ENCODE results near the gene LRRC23. TPM values are rescaled to one million over a fixed set of nuclear protein-coding genes. Genes with fewer than 3 reads are reported as not detected.

Gene LRRC23
- polyA plus RNA-seq, 1 of the 3 experiments (the other 2 are of a cell fraction) = 11.9 TPM

- Histone ChIP-seq H2AFZ (ENCODE audit: low read depth) (no peak overlapping the region), H3K4me3 (ENCODE audit: low read depth in 2 of 2, low read length in 1 of 2) (no peak overlapping the region), H4K20me1 (ENCODE audit: insufficient read depth) (no peaks in the 10 kb centered on the region), H3F3A (replicated peaks; ENCODE audit: insufficient read depth) (no peaks in the 10 kb centered on the region), H3K36me3 (replicated peaks in 1 of 2; ENCODE audit: control insufficient read depth in 1 of 2, insufficient read depth in 2 of 2, low read length in 1 of 2) (no peaks in the 10 kb centered on the region), H3K9me3 (no peaks in the 10 kb centered on the region), H3K4me1 (ENCODE audit: control insufficient read depth in 1 of 2, insufficient read depth in 2 of 2, low read depth in 1 of 2, low read length in 1 of 2) (peaks cover 0 to 3% of the 10 kb centered on the region in 2 experiments; a peak in 2 of 4 replicates), H3K9ac (no peak overlapping the region), H3K27me3 (ENCODE audit: insufficient read depth) (no peaks in the 10 kb centered on the region), H3K9me2 (no peaks in the 10 kb centered on the region), H3K4me2 (no peak overlapping the region), H3K79me2 (ENCODE audit: insufficient read depth) (no peaks in the 10 kb centered on the region), H3K27ac (ENCODE audit: low read depth in 2 of 2, low read length in 1 of 2) (no peak overlapping the region)
- POLR2A ChIA-PET = interaction anchor here (1.0 to 1.2 kb wide), 2 partner anchors 9 to 13 kb away, joined by 3 to 5 read pairs; partner anchors contain the start of genes C12orf57 and RNU7-1
- WGBS (ENCODE audit: low lambda C conversion rate) = 77% methylated on average over 20 of the region's 20 CpGs
- TF ChIP-seq FOSL2 (IDR thresholded peaks at IDR 0.05; ENCODE audit: borderline replicate concordance, low read depth) (no peak), EZH2phosphoT487 (IDR thresholded peaks at IDR 0.05; ENCODE audit: borderline replicate concordance, low read depth) (no peak), RAD21 (IDR thresholded peaks at IDR 0.05; ENCODE audit: low read length) (no peak), POLR2AphosphoS5 (IDR thresholded peaks at IDR 0.05; ENCODE audit: low read depth, low read length) (no peak), EP300 (IDR thresholded peaks at IDR 0.05; ENCODE audit: borderline replicate concordance in 1 of 2, low read depth in 1 of 2, low read length in 1 of 2) (no peak)
- CTCF ChIA-PET = interaction anchor here (1.6 to 8.0 kb wide), 4 partner anchors 7 to 32 kb away, joined by 5 to 62 read pairs (median 10); partner anchors contain the start of genes C12orf57 and RNU7-1
- DNase-seq = peak; percentile 15
Measured at GRCh38 chr12:6957151-6957701, 52.6 kb downstream of the LRRC23 start.

GRCh38 chr12:6957741-6958608 is 53.4 kb downstream of the LRRC23 start:
- Histone ChIP-seq H3K36me3 (replicated peaks in 1 of 2; ENCODE audit: control insufficient read depth in 1 of 2, insufficient read depth in 2 of 2, low read length in 1 of 2) (no peaks in the 10 kb centered on the region), H3K27ac (ENCODE audit: low read depth in 2 of 2, low read length in 1 of 2) (no peak overlapping the region), H3K79me2 (ENCODE audit: insufficient read depth) (no peaks in the 10 kb centered on the region), H3K9ac (no peak overlapping the region), H3K9me3 (no peaks in the 10 kb centered on the region), H3K9me2 (no peaks in the 10 kb centered on the region), H3F3A (replicated peaks; ENCODE audit: insufficient read depth) (no peaks in the 10 kb centered on the region), H3K4me3 (ENCODE audit: low read depth in 2 of 2, low read length in 1 of 2) (no peak overlapping the region), H3K4me2 (no peak overlapping the region), H4K20me1 (ENCODE audit: insufficient read depth) (no peaks in the 10 kb centered on the region), H2AFZ (ENCODE audit: low read depth) (no peak overlapping the region), H3K27me3 (ENCODE audit: insufficient read depth) (no peaks in the 10 kb centered on the region), H3K4me1 (ENCODE audit: control insufficient read depth in 1 of 2, insufficient read depth in 2 of 2, low read depth in 1 of 2, low read length in 1 of 2) (peaks cover 0 to 8% of the 10 kb centered on the region in 2 experiments; a peak in 2 of 4 replicates)
- POLR2A ChIA-PET = interaction anchor here (1.0 to 1.2 kb wide), 2 partner anchors 10 to 14 kb away, joined by 3 to 5 read pairs; partner anchors contain the start of genes C12orf57 and RNU7-1
- WGBS (ENCODE audit: low lambda C conversion rate) = 85% methylated on average over 28 of the region's 28 CpGs
- no peak for TF ChIP-seq SMC3 (IDR thresholded peaks at IDR 0.05; ENCODE audit: low read depth, low read length)
- no peak for TF ChIP-seq TAF1 (IDR thresholded peaks at IDR 0.05; ENCODE audit: borderline replicate concordance, low read depth, low read length)
- DNase-seq = no peak
- CTCF ChIA-PET = interaction anchor here (1.6 to 8.0 kb wide), 3 partner anchors 12 to 33 kb away, joined by 5 to 114 read pairs (median 62); partner anchors contain the start of genes C12orf57 and RNU7-1

GRCh38 chr12:6958609-6959057 is 54.0 kb downstream of the LRRC23 start:
- Histone ChIP-seq H3F3A (replicated peaks; ENCODE audit: insufficient read depth) (no peaks in the 10 kb centered on the region), H3K9me2 (no peaks in the 10 kb centered on the region), H4K20me1 (ENCODE audit: insufficient read depth) (no peaks in the 10 kb centered on the region), H3K27me3 (ENCODE audit: insufficient read depth) (no peaks in the 10 kb centered on the region), H3K4me1 (ENCODE audit: control insufficient read depth in 1 of 2, insufficient read depth in 2 of 2, low read depth in 1 of 2, low read length in 1 of 2) (peaks cover 0 to 8% of the 10 kb centered on the region in 2 experiments; a peak in 2 of 4 replicates), H2AFZ (ENCODE audit: low read depth) (no peak overlapping the region), H3K27ac (ENCODE audit: low read depth in 2 of 2, low read length in 1 of 2) (no peak overlapping the region), H3K4me2 (no peak overlapping the region), H3K9ac (no peak overlapping the region), H3K79me2 (ENCODE audit: insufficient read depth) (no peaks in the 10 kb centered on the region), H3K4me3 (ENCODE audit: low read depth in 2 of 2, low read length in 1 of 2) (no peak overlapping the region), H3K36me3 (replicated peaks in 1 of 2; ENCODE audit: control insufficient read depth in 1 of 2, insufficient read depth in 2 of 2, low read length in 1 of 2) (no peaks in the 10 kb centered on the region), H3K9me3 (no peaks in the 10 kb centered on the region)
- CTCF ChIA-PET = interaction anchor here (7.6 to 8.0 kb wide), 2 partner anchors 13 to 33 kb away, joined by 62 to 114 read pairs; partner anchors contain the start of genes C12orf57 and RNU7-1
- POLR2A ChIA-PET = interaction anchor here (1.0 to 1.5 kb wide), 2 partner anchors 14 to 15 kb away, joined by 3 to 5 read pairs; partner anchors contain the start of genes C12orf57 and RNU7-1
- DNase-seq = peak; percentile 16
- 82% methylated on average over 10 of the region's 10 CpGs for WGBS (ENCODE audit: low lambda C conversion rate)
- TF ChIP-seq EP300 (IDR thresholded peaks at IDR 0.05; ENCODE audit: borderline replicate concordance in 1 of 2, low read depth in 1 of 2, low read length in 1 of 2) (no peak), YY1 (IDR thresholded peaks at IDR 0.05; ENCODE audit: low read depth) (no peak), NFIC (IDR thresholded peaks at IDR 0.05; ENCODE audit: borderline replicate concordance) (no peak), CHD2 (IDR thresholded peaks at IDR 0.05; ENCODE audit: low read length, partially characterized antibody) (no peak), MXI1 (IDR thresholded peaks at IDR 0.05; ENCODE audit: low read depth, low read length) (no peak), TEAD4 (IDR thresholded peaks at IDR 0.05; ENCODE audit: borderline replicate concordance, insufficient read depth) (no peak), IRF3 (IDR thresholded peaks at IDR 0.05; ENCODE audit: low read depth, low read length) (no peak), RXRA (IDR thresholded peaks at IDR 0.05; ENCODE audit: borderline replicate concordance, low read depth) (no peak), FOSL2 (IDR thresholded peaks at IDR 0.05; ENCODE audit: borderline replicate concordance, low read depth) (no peak)
